NCI-H2196 treated with DMSO at 0.1 percent for 48 hours (cell line): ENCODE results near the gene PHACTR3.
"Not testable (repeated sequence)": the region's sequence is repeated elsewhere in the genome, so short reads cannot be mapped to it uniquely, and the experiment has no call there.

Experiments
- DNase-seq: peaks from one replicate; lab custom pipeline; 2025; ENCODE audit not compliant: unreplicated experiment; lab: John Stamatoyannopoulos, UW

The PHACTR3 gene

DNA sequence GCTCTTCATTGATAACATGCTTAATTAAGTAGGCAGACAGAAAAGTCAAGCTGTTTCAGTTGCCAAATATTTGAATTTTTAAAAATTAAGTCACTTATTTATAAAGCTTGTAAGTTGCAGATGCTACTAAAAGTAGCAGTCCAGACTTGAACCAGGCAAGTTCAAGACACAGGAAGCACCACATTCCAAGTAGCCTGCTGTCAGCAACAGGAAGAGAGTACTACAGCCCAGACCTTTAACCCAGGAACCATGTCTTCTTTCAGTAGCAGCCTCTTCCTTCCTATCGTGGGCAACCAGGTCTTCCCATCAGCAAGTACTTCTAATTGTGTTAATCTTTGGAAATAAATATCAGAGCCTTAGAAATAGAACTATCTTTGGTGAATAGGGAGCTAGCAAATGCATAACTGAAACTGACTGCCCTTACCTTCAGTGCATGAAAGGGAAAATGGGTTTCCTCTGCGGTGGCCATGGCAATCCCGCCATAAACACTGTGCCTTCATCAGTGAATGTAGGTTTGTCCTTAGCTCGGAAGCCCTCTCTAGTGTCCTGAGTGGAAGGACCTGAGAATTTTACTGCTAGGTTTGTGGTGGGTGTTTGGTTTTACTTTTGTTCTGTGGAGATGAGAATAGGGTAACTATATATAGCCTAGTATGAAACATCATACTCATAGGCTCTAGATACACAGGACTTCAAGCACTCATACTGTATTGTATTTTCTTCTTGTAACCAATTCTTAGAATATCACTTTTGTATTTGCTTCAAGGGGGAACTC lies 233.5 kb downstream of the PHACTR3 start:
- no peak for DNase-seq

DNA sequence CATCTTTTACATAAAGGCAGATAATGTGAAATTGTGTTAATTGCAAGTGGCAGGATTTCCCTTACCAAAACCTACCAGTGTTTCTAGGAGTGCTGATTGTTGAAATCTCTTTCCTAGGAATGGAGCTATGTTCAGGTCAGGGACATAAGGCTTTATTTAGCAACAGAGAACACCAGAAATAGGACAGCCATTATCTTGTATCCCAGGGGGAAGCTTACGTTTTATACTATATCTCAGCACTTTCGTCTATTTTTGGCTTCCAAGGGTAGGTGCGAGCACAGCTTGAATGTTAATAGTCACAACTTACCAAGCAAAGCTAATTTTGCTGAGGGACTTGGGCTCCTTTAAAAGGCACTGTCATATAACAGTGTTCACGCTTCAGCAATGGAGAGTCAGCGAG lies 235.1 kb downstream of the PHACTR3 start:
- no peak for DNase-seq

DNA sequence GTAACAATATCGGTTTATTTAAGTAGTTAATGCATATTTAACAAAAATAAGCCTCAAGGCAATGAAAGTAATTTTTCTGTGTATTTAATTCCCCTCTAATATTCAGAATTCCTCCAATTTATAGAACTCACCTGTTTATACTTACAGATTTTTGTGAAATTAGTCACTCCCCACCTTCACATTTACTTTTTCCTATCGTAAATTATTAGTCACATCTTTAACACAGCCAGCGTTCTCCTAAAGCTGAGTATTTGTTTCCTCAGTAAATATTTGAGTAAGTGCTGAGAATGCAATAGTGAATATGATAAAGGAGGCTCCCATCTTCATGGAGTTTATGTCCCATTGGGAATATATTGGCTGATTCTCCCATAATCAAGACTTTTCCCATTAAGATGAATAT lies 241.1 kb downstream of the PHACTR3 start:
- DNase-seq, result no peak

DNA sequence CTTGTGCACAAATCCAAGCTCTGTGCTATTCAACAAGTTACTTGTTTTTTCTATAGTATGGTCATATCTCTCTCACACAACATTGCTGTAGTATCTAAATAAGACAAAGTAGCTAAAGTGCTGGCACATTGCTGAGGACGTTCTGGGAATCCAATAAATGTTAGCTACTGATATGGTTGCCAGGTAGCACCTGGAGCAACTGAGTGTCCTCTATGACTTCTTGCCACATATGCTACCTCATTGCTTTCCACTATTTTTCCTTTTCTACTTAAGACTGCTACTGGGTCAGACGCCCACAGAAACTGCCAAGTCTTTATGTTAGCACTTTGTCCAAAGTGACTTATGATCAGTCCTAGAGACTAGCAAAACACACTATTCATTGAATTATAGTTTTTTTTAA lies 243.8 kb downstream of the PHACTR3 start:
- DNase-seq, result no peak

DNA sequence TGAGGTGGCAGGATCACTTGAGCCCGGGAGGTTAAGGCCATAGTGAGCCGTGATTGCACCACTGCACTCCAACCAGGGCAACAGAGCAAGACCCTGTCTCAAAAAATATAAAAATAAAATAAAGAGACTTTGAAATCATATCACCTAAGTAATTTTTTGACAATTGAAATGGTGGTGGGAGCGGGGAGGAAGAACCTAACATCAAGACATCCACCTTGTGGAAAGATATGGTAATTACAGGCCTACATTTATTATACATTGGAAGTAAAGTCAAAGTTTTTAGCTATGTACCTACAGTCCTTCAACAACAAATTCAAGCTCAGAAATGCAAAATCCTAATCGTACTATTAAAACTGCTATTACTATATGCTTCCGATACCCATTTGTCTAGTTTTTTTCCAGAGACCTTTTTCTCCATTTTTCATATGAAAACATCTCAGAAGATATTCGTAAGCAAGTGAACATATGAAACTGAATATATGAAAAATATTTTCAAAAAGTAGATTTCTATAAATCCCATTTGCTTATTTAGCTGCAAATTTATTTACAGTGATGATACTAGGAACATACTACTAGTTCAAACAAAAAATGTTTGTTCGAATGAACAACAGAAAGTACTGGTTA lies 245.8 kb downstream of the PHACTR3 start:
- peak; percentile 31 for DNase-seq

DNA sequence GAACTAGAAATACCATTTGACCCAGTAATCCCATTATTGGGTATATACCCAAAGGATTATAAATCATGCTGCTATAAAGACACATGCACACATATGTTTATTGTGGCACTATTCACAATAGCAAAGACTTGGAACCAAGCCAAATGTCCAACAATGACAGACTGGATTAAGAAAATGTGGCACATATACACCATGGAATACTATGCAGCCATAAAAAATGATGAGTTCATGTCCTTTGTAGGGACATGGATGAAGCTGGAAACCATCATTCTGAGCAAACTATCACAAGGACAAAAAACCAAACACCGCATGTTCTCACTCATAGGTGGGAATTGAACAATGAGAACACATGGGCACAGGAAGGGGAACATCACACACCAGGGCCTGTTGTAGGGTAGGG lies 252.2 kb downstream of the PHACTR3 start:
- DNase-seq, result not testable (repeated sequence)

DNA sequence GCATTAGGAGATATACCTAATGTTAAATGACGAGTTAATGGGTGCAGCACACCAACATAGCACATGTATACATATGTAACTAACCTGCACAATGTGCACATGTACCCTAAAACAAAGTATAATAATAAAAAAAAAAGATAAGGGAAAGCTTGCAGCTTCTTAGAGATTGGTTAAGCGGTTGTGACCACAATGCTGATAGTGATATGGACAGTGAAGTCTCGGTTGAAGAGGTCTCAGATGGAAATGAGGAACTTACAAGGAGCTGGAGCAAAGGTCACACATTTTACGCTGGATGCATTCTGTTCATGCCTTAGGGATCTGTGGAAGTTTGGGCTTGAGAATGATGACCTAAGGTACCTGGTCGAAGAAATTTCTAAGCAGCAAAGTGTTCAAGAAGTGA lies 252.6 kb downstream of the PHACTR3 start:
- DNase-seq, result not testable (repeated sequence)

DNA sequence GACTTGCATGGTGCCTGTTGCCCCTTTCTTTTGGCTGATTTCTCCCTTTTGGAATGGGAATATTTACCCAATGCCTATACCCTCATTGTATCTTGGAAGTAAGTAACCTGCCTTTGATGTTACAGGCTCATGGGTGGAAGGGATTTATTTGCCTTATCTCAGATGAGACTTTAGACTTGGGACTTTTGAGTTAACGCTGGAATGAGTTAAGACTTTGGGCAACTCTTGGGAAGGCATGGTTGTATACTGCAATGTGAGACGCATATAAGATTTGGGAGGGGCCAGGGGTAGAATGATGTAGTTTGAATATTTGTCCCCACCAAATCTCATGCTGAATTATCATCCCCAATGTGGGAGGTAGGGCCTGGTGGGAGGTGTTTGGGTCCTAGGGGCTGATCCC lies 253.6 kb downstream of the PHACTR3 start:
- DNase-seq, result no peak

DNA sequence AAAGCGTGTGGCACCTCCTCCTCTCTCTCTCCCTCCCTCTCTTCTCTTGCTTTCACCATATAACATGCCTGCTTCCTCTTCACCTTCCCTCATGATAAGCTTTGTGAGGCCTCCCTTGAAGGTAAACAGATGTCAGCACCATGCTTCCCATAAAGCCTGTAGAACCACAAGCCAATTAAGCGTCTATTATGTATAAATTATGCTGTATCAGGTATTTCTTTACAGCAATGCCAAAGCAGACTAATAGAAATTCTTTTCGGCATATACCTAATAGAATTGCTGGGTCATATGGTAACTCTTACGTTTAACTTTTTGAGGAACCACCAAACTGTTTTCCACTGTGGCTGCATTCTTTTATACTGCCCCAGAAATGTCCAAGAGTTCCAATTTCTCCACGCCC lies 254.1 kb downstream of the PHACTR3 start:
- DNase-seq, result no peak

DNA sequence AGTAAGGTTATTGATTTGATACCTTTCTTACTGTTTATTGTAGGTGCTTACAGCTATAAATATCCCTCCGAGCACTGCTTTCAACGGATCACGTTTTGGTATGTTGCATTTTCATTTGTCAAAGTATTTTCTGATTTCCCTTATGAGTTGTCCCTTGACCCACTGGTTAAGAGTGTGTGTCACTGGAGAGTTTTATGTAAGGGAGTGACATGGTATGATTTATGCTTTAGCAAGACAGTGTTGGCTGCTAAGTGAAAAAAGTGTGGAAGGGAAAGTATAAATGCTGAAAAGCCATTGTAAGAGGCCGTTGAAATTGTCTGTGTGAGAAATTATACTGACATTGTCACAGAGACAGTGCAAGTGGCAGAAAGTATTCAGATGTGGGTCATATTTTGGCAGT lies 257.1 kb downstream of the PHACTR3 start:
- DNase-seq, result no peak

DNA sequence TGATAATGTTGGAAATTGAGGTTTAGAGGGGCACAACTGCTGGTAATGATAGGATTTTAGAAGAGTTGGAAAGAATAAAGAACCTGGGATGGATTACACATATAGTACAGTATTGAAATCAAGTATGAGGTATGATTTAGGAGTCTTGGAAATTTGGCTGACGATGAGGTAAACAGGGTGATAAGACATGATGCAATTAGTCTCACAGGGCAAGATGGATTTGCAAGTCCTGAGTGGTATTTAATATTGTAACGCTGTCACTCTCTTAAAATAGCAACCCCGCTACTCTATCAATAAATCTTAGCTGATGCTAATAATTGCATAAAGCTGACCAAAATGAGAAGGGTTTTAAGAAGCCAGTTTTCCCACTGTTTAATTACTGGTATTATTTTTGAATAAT lies 258.7 kb downstream of the PHACTR3 start:
- no peak for DNase-seq

DNA sequence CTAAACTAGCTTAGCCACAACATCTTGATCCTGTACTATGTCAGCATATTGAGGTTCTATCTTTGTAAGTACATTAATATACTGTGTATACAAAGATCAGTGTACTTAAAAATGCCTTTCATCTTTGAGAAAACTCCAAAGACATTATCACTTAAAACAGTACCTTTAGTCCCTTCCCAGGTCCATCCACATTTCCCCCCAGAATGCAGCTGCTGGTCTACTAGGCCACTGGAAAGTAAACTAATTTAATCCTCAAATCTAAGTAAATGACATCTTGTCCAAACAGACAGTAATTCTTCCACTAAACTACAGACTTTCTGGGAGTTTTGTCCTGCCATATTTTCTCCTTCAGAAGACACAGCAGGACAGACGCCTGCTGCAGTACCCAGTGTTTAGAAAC lies 260.4 kb downstream of the PHACTR3 start:
- no peak for DNase-seq

DNA sequence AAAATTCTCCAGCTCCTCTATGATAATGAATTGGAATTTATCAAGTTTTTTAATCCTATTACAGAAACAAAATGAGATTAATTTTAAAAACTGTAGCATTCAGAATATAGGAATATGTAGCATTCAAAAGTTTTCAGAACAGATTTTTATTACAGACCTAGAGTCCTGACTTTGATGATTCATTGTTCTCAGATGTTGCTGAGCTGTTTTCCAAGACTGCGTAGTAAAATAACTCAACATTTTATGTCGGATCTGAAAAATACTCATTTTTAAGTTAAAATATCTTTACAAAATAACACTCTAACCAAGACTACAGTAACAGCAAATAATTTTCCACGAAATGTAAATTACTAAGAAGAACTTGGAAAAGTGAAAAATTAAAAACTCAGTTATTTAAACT lies 262.0 kb downstream of the PHACTR3 start:
- no peak for DNase-seq

DNA sequence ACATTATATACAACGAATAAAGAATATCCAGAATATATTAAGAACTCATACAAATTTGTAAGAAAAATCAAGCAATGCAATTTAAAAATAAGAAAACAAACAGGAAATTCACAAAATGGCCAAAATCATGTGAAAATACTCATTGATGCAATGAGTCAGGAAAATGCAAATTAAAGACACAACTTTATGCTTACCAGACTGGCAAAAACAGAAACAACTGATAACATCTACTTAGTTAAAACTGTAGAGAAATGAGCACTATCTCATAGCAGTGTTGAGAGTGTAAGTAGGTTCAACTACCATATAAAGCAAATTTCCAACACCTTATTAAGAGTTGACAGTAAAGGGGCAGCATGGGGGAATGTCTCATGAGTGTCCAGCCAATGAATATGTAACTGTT lies 266.8 kb downstream of the PHACTR3 start:
- DNase-seq, result no peak

DNA sequence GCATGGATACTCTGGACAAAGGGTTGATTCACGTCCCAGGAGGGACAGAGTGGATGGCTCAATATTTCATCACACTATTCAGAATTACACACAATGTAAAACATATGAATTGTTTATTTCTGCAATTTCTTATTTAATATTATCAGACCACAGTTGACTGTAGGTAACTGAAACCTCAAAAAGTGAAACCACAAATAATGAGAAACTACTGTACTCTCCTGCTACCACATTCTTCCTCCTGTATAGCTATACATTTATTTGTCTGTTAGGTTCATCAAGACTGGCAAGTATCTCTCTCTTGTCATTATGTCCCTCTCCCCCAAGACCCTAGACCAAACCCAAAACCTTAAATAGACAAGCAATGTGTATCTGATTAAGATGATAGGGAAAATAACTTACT lies 269.1 kb downstream of the PHACTR3 start:
- no peak for DNase-seq

DNA sequence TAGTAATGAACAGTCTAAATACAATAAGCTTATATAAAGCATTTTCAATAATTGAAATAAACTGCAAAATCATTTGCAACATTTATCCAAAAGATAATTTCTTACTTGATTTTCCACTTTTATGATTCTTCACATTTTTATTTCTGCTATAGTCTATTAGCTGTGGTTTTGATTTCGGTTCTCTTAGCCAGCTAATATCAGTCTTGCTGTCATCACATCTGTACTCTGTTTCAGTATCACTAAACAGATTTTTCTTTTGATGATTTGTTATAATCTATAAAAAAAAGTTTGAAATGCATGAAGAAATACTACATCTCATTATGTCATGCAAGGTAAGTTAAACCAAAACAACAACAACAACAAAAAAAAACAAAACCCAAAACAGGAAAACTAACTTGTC lies 275.9 kb downstream of the PHACTR3 start:
- DNase-seq, result no peak

DNA sequence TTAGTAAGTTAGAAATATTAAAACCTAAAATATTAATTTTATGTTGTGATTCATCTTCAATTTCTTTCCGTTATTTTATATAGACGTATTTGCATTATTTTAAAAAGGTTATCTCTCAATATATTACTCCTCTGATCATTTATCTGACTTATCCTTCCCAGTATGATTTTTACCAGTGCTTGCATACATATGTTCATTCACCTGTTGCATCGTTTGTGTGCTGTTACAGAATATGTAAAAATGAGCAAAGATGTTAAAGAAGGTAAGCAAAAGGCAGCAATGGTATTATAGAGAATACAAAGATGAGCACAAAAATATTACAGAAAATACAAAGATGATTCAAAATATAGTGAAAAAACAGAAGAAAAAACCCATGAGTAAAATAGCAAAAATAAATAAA lies 280.2 kb downstream of the PHACTR3 start:
- no peak for DNase-seq

DNA sequence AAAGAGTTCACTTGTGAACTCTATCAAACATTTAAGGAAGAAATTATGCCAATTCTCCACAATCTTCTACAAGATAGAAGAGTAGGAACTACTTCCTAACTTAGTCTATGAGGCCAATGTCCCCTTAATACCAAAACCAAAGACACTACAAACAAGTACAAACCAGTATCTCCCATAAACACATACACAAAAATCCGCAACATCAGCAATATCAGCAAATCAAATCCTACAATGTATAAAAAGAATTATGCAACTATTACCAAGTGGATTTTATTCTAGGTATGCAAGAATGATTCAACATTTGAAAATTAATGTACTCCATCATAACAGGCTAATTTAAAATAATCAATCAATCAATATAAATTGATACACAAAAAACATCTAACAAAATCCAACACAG lies 283.7 kb downstream of the PHACTR3 start:
- DNase-seq, result no peak

DNA sequence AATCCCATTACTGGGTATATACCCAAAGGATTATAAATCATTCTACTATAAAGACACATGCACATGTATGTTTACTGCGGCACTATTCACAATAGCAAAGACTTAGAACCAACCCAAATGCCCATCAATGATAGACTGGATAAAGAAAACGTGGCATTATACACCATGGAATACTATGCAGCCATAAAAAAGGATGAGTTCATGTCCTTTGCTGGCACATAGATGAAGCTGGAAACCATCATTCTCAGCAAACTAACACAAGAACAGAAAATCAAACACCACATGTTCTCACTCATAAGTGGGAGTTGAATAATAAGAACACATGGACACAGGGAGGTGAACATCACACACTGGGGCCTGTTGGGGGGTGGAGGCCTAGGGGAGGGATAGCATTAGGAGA lies 285.7 kb downstream of the PHACTR3 start:
- DNase-seq, result not testable (repeated sequence)

DNA sequence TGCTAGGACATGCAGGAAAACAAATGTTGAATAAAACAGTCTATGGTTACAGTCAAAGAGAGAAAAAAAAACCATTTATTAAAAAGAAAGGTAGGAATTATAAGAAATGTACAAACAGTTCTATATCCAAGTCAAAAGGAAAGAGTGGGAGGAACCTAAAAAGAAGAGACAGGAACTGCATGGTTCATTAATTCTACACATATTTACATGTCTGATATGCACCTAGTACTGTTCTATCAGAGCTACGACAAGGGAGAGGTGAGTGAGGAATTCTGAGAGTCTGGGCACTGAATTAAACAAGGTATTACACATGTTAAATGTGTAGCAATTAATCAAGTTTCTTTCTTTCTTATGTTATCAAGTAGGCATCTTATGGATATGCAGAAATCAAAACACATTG lies 287.2 kb downstream of the PHACTR3 start:
- DNase-seq, result no peak

DNA sequence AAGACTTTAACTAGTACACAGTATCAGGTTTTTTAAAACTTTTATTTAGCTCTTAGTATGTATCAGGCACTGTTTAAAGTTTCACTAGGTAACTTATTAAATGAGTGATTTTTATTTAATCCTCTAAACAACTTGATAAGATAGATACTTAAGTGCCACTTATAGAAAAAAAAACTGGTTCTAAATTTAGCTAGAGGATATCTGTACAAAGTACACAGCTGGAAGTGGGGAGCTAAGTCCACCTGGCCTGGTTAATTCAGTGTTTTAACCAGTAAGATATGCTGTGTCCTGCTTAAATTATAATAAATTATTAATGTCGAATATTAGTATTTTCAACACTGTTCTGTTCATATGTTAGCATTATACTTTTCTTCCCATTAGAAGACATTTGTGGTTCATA lies 291.6 kb downstream of the PHACTR3 start:
- DNase-seq, result no peak
